ENCODE data around the gene SORCS3.

SORCS3 gene

GRCh38 chr10:104773105-104773504 is 132.0 kb downstream of the SORCS3 start:
- H3K4me3 ChIP-seq (ENCODE audit: low read depth, low read length), result no peak overlapping the region

GRCh38 chr10:104774234-104774633 is 133.1 kb downstream of the SORCS3 start:
- H3K4me3 ChIP-seq (ENCODE audit: low read depth, low read length), result no peak overlapping the region

GRCh38 chr10:104777086-104777799 is 136.2 kb downstream of the SORCS3 start:
- no peak overlapping the region for H3K4me3 ChIP-seq (ENCODE audit: low read depth, low read length)

GRCh38 chr10:104778371-104778770 is 137.3 kb downstream of the SORCS3 start:
- H3K4me3 ChIP-seq (ENCODE audit: low read depth, low read length), result no peak overlapping the region

GRCh38 chr10:104779701-104780100 is 138.6 kb downstream of the SORCS3 start:
- H3K4me3 ChIP-seq (ENCODE audit: low read depth, low read length), result no peak overlapping the region

- no peak overlapping the region for H3K4me3 ChIP-seq (ENCODE audit: low read depth, low read length)
Measured at GRCh38 chr10:104780165-104780564, 139.1 kb downstream of the SORCS3 start.

GRCh38 chr10:104780946-104781595 is 140.0 kb downstream of the SORCS3 start:
- H3K4me3 ChIP-seq (ENCODE audit: low read depth, low read length), result no peak overlapping the region

- H3K4me3 ChIP-seq (ENCODE audit: low read depth, low read length), result no peak overlapping the region
Measured at GRCh38 chr10:104784452-104784851, 143.4 kb downstream of the SORCS3 start.

- H3K4me3 ChIP-seq (ENCODE audit: low read depth, low read length), result no peak overlapping the region
Measured at GRCh38 chr10:104791471-104791870, 150.4 kb downstream of the SORCS3 start.

GRCh38 chr10:104795411-104795810 is 154.3 kb downstream of the SORCS3 start:
- H3K4me3 ChIP-seq (ENCODE audit: low read depth, low read length), result no peak overlapping the region

GRCh38 chr10:104796823-104797222 is 155.7 kb downstream of the SORCS3 start:
- H3K4me3 ChIP-seq (ENCODE audit: low read depth, low read length), result no peak overlapping the region

- H3K4me3 ChIP-seq (ENCODE audit: low read depth, low read length), result no peak overlapping the region
Measured at GRCh38 chr10:104802941-104803340, 161.9 kb downstream of the SORCS3 start.

GRCh38 chr10:104804880-104805279 is 163.8 kb downstream of the SORCS3 start:
- no peak overlapping the region for H3K4me3 ChIP-seq (ENCODE audit: low read depth, low read length)

- H3K4me3 ChIP-seq (ENCODE audit: low read depth, low read length), result no peak overlapping the region
Measured at GRCh38 chr10:104806801-104807200, 165.7 kb downstream of the SORCS3 start.

GRCh38 chr10:104807581-104808310 is 166.7 kb downstream of the SORCS3 start:
- no peak overlapping the region for H3K4me3 ChIP-seq (ENCODE audit: low read depth, low read length)

- H3K4me3 ChIP-seq (ENCODE audit: low read depth, low read length), result no peak overlapping the region
Measured at GRCh38 chr10:104809288-104810090, 168.4 kb downstream of the SORCS3 start.

- no peak overlapping the region for H3K4me3 ChIP-seq (ENCODE audit: low read depth, low read length)
Measured at GRCh38 chr10:104811166-104811565, 170.1 kb downstream of the SORCS3 start.

GRCh38 chr10:104816501-104816900 is 175.4 kb downstream of the SORCS3 start:
- no peak overlapping the region for H3K4me3 ChIP-seq (ENCODE audit: low read depth, low read length)

- H3K4me3 ChIP-seq (ENCODE audit: low read depth, low read length), result no peak overlapping the region
Measured at GRCh38 chr10:104819731-104820130, 178.6 kb downstream of the SORCS3 start.

- no peak overlapping the region for H3K4me3 ChIP-seq (ENCODE audit: low read depth, low read length)
Measured at GRCh38 chr10:104822088-104822487, 181.0 kb downstream of the SORCS3 start.

- H3K4me3 ChIP-seq (ENCODE audit: low read depth, low read length), result no peak overlapping the region
Measured at GRCh38 chr10:104824380-104825006, 183.4 kb downstream of the SORCS3 start.
